Coronary artery (tissue), 2 donors: ENCODE results near the gene NCOA7.

Experiments
- DNase-seq: peaks from one replicate; pipeline ENCODE4 v3.0.0-alpha.2; 2017; ENCODE audit warnings: low spot score
- H3K27ac ChIP-seq, 2 donors: fragments of 200-600 bp; sonication (generic); one replicate each; pipeline ENCODE4 v1.5.1; 2016 to 2019
- H3K4me3 ChIP-seq: fragments of 200-600 bp; sonication (generic); 2 replicates; pipeline ENCODE4 v1.5.1; 2016; ENCODE audit warnings: mild to moderate bottlenecking, moderate library complexity
- TF ChIP-seq, protein P1 (sequence below): fragments of 200-600 bp; sonication (generic); IDR thresholded peaks from one replicate; pipeline ENCODE4 v1.5.1; 2019; ENCODE audit warnings: antibody characterized with exemption

The NCOA7 gene

DNA sequence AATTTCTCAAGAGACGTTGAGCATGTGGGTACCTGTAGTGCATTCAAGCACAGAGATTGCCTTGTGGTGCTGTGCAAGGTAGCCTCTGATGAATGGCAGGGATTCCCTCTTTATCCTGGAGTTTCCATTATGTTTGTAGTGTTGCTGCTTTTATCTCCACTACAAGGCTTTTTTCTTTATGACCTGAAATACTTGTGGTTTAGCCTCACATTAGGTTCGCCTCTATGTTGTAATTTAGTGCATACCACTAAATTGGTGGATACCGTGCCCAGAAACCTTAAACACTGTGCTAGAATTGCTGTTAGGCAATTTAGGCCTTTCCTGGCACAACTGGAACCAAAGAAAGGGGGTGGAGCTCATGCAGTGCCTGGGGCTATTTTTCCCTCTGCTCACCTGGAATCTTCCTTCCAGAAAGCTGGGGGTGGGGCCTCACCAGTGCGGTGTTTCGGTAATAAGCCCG, 76.8 kb downstream of the NCOA7 start:
- TF ChIP-seq, protein P1, sequence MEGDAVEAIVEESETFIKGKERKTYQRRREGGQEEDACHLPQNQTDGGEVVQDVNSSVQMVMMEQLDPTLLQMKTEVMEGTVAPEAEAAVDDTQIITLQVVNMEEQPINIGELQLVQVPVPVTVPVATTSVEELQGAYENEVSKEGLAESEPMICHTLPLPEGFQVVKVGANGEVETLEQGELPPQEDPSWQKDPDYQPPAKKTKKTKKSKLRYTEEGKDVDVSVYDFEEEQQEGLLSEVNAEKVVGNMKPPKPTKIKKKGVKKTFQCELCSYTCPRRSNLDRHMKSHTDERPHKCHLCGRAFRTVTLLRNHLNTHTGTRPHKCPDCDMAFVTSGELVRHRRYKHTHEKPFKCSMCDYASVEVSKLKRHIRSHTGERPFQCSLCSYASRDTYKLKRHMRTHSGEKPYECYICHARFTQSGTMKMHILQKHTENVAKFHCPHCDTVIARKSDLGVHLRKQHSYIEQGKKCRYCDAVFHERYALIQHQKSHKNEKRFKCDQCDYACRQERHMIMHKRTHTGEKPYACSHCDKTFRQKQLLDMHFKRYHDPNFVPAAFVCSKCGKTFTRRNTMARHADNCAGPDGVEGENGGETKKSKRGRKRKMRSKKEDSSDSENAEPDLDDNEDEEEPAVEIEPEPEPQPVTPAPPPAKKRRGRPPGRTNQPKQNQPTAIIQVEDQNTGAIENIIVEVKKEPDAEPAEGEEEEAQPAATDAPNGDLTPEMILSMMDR: no peak
- no peak overlapping the region for H3K27ac ChIP-seq
- no peak overlapping the region for H3K4me3 ChIP-seq
- DNase-seq: no peak

DNA sequence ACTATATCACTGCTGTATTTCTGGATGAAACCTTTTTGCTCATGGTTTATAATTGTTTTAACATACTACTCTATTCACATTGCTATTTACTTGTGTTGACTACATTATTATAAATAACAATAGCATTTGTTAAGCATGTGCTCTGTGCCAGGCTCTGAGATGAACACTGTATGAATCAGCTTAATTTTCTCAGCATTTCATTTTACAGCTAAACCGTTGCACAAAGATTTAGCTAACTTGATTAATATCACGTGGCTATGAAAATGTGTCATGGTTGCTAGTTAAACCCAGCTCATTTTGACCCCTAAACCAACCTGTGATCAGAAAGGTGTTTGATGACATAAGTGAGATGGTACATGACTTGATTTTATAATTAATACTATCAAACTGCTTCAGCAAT, 77.5 kb downstream of the NCOA7 start:
- Histone ChIP-seq H3K4me3 (no peak overlapping the region), H3K27ac (peak overlapping the region in 1 of 2 donors; percentile 5)
- DNase-seq: no peak
- TF ChIP-seq, protein P1: no peak

DNA sequence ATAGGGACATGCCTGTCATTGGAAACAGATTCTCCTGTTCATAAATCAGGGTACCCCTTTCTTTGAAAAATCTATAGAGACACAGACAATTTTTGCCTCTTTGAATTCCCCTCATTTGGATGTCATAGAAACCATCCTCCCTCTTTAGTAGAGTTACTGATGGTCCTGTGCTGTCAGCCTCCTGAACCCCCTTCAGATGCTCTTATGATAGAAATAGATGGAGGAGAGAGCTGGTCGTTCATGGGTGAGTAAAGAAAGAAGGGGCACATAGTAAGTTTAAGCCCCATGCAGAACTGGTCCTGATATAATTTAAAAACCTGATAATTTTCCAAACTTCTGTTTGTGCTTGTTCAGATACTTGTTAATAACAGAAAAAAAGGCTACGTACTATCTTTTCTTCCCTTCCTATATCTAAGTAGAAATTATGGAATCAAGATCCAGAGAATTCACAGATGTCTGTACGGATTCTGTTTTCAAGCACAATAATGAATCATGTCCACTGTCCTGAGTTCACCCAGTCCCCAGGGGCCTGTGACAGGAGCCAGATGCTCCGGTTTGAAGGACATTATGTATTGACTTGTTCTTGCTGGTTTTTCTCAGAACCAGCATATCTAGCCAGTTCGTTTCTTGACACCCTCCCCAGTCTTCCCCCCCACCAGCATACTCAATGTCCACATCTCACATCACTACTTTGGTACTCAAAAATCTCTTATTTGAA, 78.1 kb downstream of the NCOA7 start:
- Histone ChIP-seq H3K4me3 (no peak overlapping the region), H3K27ac (peak overlapping the region; percentile 5 to 21)
- no peak for DNase-seq
- TF ChIP-seq, protein P1: no peak

DNA sequence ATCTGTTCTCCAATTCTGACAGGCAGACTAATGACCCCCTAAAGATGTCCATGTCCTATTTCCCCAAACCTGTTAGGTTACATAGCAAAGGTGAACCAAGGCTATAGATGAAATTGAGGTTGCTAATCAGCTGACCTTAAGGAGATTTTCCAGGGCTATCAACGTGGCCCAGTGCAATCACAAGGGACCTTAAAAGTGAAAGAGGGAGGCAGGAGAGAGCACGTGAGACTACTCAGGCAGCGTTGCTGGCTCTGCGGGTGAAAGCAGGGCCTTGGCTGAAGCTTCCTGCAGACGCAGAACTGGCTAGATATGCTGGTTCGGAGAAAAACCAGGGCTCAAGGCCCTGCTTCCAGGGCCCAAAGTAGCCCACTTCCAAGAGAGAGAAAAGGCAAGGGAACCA, 78.7 kb downstream of the NCOA7 start:
- no peak for DNase-seq
- Histone ChIP-seq H3K4me3 (peak overlapping the region; percentile 1), H3K27ac (peak overlapping the region in 1 of 2 donors; percentile 7)
- TF ChIP-seq, protein P1: no peak

DNA sequence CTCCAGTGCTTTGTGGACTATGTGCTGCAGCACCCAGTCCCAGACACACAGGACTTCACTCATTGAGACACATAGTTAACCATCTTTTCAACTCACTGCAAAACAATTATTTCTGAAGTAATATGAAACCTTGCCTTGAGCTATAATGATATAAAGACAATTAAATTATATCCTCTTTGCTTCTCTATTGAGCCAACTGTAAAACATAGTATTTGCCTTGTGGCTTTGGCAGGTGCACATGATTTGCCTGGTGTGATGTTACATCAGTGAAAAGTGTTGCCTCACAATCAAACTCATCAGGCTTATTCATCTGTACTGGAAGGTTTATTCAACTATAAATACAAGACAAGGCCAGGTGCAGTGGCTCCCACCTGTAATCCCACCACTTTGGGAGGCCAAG, 80.6 kb downstream of the NCOA7 start:
- DNase-seq: no peak
- Histone ChIP-seq H3K4me3 (no peak overlapping the region), H3K27ac (no peak overlapping the region)
- TF ChIP-seq, protein P1: no peak

DNA sequence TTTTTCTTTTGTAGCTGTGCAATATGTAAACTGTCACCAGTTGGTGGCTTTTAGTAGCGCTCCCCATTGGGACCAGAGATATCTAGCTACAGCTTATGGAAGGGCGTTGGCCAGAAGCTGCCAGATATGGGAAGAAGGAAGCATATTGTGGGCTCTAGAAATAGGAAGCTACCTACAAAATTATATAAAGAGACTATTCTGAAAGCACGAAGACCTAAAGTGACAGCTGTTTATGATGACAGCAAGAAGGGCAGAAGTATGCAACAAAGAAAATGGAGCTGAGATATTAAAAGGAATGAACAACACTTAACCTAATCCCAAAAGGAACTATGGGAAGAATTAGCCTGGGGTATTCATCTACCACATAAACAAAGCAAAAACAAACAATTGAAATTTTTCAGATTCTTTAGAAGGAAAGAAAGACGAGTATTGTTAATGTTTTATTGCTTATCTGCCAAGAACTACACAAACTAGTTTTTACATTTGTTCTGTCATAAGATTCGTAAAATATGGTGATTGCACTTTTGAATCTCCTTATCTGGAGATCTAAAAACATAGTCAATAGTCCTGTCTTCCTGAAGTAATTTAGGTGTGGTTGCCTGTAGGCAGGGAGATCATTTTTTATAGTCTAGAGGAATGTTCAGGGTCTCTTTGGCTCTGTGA, 81.6 kb downstream of the NCOA7 start:
- no peak for DNase-seq
- H3K27ac ChIP-seq: no peak overlapping the region
- TF ChIP-seq, protein P1: no peak
- no peak overlapping the region for H3K4me3 ChIP-seq

DNA sequence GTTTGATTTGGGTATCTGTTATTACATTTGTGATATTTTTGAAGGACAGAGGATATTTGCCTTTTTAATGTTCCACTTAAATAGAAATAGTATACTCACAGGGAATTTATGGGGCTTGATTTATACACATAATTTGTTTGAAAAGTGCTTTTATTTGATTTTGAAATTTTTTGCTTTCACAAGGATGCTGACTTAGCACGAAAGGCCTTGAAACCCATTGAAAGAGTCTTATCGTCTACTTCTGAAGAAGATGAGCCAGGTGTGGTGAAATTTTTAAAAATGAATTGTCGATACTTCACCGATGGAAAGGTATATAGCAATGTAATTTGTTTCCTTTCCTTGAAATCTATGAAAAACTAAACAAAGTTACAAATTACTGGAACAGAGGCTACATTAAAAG, 91.5 kb downstream of the NCOA7 start:
- DNase-seq: no peak
- no peak overlapping the region for H3K4me3 ChIP-seq
- TF ChIP-seq, protein P1: no peak
- H3K27ac ChIP-seq: no peak overlapping the region
